Right renal pelvis (tissue), 4 donors: ENCODE measurements around the gene INPPL1. TPM values are rescaled to one million over a fixed set of nuclear protein-coding genes. Genes with fewer than 3 reads are reported as not detected.
"Not testable (repeated sequence)": the region's sequence is repeated elsewhere in the genome, so short reads cannot be mapped to it uniquely, and the experiment has no call there.

Experiments
- DNase-seq, 4 donors: peaks; one replicate each; pipeline ENCODE4 v3.0.0-alpha.2; 2013; ENCODE audit warnings: low read depth in 4 of 4, low spot score in 3 of 4, missing footprints in 1 of 4
- polyA plus RNA-seq, 4 donors: library from polyadenylated mRNA; unstranded; fragments of 120-200 nt; gene quantifications; one replicate each; pipeline ENCODE4 v1.2.1, GENCODE V29; 2013; ENCODE audit not compliant: insufficient read length in 4 of 4

Gene INPPL1
- polyA plus RNA-seq, 4 donors: 131 to 171 (median 145) TPM

- no peak for DNase-seq
Observed at GRCh38 chr11:72241291-72241781, 16.8 kb downstream of the INPPL1 start.

- DNase-seq: no peak
Observed at GRCh38 chr11:72242141-72242540, 17.6 kb downstream of the INPPL1 start.

GRCh38 chr11:72243173-72244059, 18.8 kb downstream of the INPPL1 start:
- DNase-seq: no peak

- DNase-seq: no peak
Observed at GRCh38 chr11:72244060-72244360, 19.4 kb downstream of the INPPL1 start, which contains the start of gene PHOX2A. TSS of gene PHOX2A (minus strand) at chr11:72244176. CDS start at chr11:72244004, 172 bp downstream.

GRCh38 chr11:72244361-72245262, 20.0 kb downstream of the INPPL1 start:
- DNase-seq: no peak

GRCh38 chr11:72245263-72245816, 20.8 kb downstream of the INPPL1 start:
- DNase-seq: no peak

- no peak for DNase-seq
Observed at GRCh38 chr11:72247584-72247983, 23.0 kb downstream of the INPPL1 start.

- DNase-seq: no peak
Observed at GRCh38 chr11:72249961-72250360, 25.4 kb downstream of the INPPL1 start.

- DNase-seq: no peak
Observed at GRCh38 chr11:72250661-72251464, 26.3 kb downstream of the INPPL1 start.

- DNase-seq: no peak
Observed at GRCh38 chr11:72251614-72252013, 27.0 kb downstream of the INPPL1 start.

GRCh38 chr11:72253392-72253791, 28.8 kb downstream of the INPPL1 start:
- no peak for DNase-seq

GRCh38 chr11:72254299-72254993, 29.9 kb downstream of the INPPL1 start:
- no peak for DNase-seq

- no peak for DNase-seq
Observed at GRCh38 chr11:72257570-72257969, 33.0 kb downstream of the INPPL1 start.

- no peak for DNase-seq
Observed at GRCh38 chr11:72259490-72259889, 34.9 kb downstream of the INPPL1 start.

GRCh38 chr11:72260574-72260973, 36.0 kb downstream of the INPPL1 start:
- DNase-seq: no peak

GRCh38 chr11:72263361-72263760, 38.8 kb downstream of the INPPL1 start:
- no peak for DNase-seq

GRCh38 chr11:72265951-72266350, 41.4 kb downstream of the INPPL1 start:
- DNase-seq: no peak

- DNase-seq: not testable (repeated sequence)
Observed at GRCh38 chr11:72266960-72267359, 42.4 kb downstream of the INPPL1 start.

GRCh38 chr11:72267956-72268617, 43.5 kb downstream of the INPPL1 start:
- DNase-seq: no peak
